ENCODE measurements around the gene DPY19L1.
"Not testable (repeated sequence)": the region's sequence is repeated elsewhere in the genome, so short reads cannot be mapped to it uniquely, and the experiment has no call there.

Gene DPY19L1

DNA sequence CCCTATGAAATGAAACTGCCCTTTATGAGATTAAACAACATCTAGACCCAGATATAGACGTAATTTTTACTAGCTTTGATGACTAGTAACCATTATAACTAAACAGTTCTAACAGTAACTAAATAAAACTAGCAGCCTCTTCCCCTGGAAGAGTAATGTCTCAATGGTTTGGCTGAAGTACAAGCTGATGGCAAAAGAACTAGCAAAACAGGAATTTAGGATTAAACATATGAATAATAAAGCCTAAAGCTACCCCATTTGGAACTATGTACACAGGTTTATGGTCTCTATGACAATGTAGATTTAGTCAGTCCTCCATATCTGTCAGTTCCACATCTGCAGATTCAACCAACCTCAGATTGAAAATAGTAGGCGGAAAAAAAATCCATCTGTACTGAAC, 6.4 kb downstream of the DPY19L1 start:
- no peak for DNase-seq

DNA sequence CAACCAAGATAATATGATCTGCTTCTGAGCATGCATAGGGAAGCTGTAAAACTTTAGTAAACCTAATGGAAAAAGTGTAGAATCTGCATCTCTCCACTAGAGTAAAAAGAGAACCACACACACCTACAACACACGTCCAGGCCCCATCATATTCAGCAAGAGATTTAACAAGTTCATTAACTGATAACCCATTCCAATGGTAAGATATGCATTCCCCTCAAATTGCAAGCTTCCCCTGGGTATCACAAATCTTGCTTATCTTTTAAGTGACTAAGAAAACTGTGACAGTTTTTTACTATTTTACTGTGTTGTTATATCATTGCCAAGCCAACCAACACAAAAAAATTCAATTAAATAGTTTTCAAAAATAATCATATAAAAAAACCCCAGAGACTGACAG, 8.0 kb downstream of the DPY19L1 start:
- DNase-seq: no peak

DNA sequence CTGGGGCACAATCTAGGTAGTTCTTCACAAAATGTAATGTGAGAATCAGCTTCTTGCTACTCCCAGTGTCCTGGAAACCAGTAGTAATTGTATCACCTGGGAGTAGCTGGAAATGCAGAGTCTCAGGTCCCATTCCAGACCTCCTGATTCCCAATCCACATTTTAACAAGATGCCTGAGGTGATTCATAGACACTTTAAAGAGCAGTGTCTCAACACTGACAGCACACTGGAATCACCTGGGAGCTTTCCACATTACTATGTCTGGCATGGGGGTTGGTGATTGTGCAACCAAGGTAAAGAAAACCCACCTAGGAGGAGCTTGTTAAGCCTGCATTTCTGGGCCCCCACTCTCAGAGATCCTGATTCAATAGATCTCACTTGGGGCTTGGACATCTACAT, 11.1 kb downstream of the DPY19L1 start:
- no peak for DNase-seq

DNA sequence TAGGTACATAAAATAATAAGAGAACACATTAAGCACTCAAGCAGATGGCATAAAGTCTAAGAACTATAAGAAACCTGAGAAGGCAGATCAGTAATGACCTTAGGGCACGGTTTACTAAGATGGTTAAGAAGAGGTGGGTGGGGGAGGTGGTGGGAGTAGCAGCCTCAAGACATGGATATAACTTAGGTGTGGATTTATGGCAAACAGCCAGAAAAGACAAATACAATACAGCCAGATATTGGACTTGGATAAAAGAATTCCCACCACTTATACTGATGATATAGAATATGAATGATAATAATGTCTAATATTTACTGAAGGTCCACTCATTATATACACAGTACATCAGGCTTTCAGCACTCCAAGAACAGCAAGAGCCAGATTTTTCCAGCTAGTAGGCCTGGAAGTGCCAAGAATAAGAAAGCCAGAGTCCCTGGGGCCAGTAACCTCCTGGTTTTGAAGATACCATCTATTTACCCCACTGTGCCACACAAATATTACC, 11.9 kb downstream of the DPY19L1 start:
- DNase-seq: peak; percentile 30

DNA sequence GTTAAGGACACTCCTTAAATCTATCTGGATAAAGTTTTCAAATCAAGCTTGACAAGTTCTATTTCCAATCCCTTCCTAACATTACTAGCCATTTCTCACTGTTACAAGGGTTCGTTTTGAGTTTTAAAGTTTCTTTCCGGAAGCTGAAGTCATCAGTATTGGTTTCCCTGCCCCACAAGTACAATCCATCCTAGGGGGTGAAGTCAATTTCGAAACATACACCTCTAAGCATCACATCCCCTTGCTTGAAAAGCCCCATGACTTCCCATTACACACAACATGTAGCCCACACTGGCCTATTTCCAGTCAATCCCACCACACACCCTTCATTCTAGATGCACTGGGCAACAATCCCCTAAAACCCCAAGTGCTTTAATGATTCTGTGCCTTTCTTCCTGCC, 13.0 kb downstream of the DPY19L1 start:
- no peak for DNase-seq

DNA sequence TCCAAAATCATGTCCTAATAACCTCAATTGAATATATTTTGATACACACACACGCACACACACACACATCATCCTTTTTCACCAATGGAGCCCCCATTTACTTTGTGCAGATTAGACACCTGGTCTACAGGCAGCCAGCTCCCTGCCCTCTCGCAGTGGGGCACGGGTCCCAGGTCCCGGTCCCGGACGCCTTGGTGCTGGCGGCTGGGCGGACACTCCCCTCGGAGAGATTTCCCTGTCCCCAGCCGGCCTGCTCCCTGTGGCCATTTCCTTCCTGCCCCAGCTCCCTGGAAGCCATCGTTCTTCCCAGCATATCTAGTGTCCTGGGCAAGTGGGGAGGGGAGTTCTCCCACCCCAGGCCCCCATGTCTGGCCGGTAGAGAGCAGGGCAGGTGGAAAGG, 14.6 kb downstream of the DPY19L1 start:
- no peak for DNase-seq

DNA sequence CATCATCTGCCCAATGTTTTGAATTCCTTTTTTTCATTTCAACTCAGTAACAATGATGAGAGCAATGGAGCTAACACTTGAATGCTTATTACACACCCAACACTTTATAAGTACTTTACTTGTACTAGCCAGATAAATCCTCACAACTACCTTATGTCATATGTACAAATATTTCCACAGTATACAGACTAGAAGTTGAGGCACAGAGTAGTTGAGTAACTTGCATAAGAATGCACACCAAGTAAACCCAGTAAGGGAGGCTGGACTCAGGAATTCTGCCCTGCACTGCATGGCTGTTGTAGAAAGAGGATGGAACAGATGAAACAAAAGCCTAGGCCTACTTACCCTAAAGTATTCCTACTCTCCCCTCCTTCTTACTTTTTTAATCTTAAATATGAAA, 15.8 kb downstream of the DPY19L1 start:
- no peak for DNase-seq

DNA sequence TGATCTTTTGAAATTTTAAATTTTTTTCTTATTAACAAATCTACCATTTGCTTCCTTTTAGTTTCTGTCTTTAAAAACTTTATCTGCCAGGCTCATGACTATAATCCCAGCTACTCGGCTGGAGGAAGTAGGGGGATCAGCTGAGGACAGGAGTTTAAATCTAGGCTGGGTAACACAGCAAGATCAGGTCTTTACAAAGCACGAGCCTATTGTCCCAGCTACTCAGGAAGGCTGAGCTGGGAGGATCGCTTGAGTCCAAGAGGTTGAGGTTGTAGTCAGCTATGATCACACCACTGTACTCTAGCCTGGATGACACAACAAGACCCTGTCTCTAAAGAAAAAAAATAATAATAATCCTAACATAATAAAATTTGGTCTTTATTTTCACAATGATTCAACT, 17.5 kb downstream of the DPY19L1 start:
- no peak for DNase-seq

DNA sequence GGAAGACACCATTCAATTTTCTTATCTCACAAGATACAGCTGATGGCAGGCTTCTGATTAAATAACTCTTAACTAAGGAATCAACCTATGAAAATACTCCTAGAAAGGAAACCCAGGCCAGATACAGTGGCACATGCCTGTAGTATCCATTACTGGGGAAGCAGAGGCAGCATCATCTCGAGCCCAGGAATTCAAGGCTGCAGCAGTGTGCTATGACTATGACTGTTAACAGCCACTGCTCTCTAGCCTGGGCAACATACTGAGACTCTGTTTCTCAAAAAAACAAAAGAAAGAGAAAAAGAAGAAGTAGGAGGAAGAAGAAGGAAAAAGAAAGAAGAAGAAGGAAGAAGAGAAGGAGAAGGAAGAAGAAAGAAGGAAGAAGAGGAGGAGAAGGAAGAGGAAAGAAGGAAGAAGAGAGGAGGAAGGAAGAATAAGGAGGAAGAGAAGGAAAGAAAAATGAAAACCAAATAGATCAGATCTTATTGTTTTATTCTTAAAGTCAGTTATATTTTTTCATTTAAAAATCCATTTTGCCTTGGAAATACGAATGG, 18.0 kb downstream of the DPY19L1 start:
- DNase-seq: no peak

DNA sequence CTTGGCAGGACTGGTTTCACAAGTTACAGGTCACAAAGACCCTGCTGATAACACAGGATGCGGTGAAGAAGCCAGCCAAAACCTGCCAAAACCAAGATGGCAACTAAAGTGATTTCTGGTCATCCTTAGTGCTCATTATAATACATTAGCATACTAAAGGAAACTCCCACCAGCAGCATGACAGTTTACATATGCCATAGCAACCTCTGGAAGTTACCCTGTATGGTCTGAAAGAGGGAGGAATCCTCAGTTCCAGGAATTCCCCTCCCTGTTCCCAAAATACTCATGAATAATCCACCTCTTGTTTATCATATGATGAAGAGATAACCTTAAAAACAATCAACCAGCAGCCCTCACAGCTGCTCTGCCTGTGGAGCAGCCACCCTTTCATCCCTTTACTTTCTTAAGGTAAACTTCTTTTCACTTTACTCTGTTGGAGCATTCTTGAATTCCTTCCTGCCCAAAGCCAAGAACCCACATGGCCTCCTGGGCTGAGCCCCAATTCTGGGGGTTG, 21.9 kb downstream of the DPY19L1 start:
- DNase-seq: no peak

DNA sequence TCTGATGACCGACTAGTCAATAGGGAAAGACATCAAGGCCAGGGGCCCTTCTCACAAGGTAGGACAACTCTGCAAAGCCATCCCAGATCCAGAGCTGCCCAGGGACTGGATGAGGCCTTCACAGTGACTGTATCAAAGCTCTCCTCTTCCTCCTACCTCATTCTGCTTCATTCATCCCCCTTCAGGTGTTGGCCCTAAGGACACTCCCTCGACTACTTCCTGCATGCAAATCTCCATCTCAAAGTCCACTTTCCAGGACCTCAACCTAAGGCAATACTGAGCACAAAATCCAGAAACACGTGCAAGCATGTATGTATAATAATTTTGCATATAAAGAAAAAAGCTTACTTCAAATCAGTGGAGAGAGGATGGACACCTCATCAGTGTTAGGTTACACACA, 25.1 kb downstream of the DPY19L1 start:
- DNase-seq: no peak

DNA sequence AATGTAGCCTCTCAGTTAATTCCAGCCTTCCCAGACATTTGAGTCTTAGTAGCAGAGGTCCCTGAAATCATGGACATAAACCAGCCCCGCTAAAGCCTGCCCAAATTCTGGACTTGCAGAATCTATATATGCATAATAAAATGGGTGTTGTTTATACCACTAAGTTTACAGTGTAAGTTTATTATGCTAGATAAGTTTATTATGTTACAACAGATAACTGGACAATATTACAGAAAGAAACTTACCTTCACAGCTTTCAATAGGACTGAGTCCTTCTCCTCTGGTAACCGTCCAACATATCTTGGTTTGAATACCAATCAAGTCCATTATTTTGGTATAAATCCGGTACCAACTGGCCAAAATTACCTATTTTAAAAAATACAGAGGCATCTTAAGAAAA, 26.2 kb downstream of the DPY19L1 start:
- DNase-seq: no peak

DNA sequence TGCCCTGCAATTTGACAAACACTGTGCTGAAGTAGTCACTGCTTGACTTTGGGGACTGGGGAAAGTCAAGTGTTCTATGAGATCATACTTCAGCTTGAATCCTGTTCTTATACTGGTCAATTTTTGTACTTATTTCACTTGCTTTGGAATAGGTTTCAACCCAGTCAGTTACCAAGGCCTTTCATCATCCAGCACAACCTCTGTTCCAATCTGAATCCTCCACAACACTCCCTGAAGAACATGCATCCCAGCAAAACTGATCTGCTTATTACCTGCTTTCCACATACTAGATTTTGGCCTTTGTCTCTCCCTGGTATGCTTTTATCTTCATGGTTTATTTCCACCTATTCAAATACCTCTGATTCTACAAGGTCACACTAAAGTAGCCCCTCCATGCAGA, 29.5 kb downstream of the DPY19L1 start:
- no peak for DNase-seq

DNA sequence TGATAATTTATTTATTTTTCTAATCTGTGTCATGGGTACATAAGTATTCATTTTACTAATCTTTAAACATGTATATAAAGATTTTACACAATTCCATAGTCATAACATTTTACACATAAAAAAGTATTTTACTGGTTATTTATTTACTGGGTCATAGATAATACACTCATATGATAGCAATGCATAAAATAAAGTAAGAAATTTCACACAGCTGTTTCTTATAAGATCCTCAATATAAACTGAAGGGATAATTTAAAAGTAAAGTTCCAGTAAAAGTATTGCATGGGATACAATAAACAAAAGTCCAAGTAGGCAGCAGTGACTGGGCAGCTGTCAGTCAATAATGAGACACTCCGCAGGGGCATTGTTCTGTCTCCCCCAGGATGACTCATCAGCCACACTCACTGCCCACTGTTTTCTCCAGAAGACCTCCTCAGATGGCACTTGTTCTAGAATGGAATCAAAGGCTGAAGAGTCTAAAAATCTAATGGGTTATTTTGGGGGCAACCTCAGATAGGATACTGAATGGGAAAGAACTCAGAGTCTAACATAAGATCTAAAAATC, 32.7 kb downstream of the DPY19L1 start:
- no peak for DNase-seq

DNA sequence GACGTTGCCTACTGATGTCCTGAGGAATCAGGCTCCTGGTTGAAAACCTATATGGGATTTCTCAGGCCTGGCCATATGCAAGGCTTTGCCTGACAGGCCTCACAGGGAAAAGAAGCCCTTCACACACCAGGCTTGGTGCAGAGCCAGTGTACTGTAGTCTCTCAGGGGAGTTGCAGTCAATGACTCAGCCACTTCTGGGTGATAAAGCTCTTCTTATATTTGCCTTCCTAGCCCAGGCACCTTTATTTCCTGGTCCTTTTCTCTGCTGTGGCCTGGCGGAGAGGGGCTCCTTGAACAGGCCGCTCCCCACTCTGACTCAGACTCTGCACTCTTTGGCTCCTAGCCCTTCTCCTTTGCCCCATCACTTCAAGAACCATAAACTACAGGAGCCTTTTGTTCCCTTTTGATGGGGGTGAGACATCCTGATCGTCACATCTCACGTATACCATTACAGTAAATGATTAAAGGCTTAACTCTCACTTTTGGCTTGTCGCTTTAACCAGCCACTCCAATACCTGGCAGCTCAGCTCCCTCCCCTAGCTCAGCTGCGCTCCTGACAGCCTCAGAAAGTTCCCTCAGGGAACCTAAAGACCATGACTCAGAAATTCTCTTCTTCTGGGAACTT, 33.5 kb downstream of the DPY19L1 start:
- peak; percentile 83 for DNase-seq

DNA sequence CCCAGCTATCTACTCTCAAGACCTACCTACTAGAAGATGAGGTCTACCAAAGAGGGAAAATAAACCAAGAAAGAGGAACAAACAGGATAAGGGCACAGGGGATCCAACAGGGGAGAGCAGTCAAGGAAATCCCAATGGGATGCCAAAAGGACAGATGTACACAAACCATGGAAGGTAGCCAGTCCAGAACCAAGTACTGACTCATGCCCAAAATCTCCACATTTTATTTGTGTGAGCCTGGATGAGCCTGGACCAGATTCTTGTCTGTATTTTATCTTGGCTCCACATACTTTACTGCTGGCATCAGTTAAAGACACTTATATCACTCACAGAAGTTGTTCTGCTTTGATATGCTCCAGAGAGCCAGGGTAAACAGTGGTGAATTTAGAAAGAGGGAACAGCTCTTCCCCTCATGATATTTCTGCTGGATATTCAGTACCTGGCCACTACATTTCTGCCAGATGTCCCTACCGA, 34.1 kb downstream of the DPY19L1 start:
- DNase-seq: not testable (repeated sequence)

DNA sequence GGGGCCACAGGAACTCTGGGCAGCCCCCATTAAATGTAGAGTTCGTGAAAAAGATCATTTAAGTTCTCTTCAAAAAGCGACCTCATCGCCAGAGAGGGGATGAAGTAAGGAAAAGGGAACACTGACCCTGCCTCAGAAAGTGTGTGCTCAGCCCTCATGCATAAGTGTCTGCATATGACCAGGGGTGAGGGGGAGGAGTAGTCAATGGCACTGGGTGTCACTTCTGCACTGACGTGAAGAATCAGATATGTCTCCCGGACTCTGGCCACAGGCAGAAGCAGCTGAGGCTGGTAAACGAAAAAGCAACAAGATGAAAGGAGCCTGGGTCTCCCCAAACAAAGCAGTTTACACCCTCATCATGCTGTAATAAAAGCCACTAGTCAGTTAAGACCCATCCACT, 39.0 kb downstream of the DPY19L1 start:
- not testable (repeated sequence) for DNase-seq

DNA sequence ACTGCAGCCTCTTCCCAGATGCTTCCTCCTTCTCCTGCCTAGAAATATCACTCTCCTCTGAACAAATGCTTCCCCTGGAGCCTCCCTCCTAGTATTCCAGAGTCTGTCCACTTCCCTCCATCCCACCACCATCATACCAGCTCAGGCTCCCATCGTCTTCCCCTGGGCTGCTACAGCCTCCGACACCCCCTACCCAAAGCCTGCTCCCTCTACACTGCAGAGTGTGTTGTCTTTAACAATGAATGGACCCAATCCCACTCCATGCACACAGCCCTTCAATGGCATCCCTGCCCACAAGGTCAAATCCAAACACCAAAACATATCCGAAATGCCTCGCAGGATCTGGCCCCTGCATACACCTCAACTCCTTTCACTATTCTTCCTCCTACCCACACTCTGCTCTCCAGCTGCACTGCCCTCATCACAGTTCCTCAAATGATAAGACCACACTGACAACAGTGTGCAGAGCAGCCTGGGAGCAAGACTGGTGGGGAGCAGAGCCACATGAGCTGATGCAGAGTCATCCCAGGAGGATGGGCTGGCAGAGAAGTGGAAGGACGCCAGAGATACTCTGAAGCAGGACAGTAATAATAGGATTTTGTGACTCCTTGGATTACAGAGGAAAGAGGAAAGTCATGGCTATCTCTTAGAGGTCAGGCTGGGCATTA, 40.7 kb downstream of the DPY19L1 start:
- DNase-seq: not testable (repeated sequence)

DNA sequence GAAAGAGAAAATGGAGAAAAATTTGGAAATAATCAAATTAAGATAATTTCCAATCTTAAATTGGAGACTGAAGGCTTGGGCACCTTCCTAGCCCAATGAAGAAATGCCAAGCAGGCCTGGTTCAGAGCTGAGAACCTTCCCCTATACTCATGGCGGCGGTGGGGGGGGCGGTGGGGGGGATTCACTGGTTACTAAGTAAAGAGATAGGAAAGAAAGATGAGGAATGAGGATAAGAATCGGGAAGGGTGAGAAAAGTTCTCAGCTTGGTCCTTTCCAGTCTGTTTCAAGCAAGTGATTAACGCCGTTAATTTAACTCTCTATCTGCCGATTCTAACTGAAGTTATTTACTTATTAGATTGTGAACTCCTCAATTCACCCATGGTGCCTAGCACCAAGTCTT, 41.5 kb downstream of the DPY19L1 start:
- no peak for DNase-seq

DNA sequence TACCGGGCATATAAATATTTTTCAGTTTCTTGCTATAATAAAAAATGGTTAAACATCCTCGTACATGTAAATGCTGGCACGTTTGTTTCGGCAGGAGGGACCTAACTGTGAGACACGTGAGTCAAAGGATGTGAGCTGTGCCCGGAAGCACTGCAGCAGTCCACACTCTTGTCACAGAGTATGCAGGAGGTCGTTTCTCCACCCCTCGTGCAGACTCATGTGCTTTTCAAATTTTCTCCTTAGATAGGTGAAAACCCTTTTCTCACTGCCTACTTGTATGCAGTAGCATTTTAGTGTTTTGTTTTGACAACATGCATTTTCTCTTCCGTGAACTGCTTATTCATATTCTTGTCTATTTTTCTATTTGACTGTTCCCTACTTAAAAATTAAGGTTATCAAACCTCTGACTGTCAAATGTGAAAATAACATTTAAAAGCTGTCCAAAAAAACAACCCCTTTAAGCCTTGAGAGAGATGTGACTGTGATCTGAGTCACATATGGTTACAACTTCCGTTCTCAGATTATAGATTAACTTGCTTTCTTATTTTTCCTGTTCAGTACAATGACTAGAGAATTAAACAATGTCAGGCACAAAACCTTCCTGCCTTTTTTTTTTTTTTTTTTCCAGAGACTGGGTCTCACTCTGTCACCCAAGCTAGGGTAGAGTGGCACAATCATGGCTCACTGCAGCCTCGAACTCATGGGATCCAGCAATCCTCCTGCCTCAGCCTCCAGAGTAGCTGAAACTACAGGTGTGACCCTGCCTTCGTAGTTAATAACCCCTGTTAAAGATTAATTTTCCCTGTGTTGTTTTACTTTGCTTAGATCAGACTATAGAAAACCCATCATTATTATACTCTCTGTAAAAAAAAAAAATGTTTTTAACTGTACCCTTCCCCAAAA, 45.1 kb downstream of the DPY19L1 start:
- no peak for DNase-seq

DNA sequence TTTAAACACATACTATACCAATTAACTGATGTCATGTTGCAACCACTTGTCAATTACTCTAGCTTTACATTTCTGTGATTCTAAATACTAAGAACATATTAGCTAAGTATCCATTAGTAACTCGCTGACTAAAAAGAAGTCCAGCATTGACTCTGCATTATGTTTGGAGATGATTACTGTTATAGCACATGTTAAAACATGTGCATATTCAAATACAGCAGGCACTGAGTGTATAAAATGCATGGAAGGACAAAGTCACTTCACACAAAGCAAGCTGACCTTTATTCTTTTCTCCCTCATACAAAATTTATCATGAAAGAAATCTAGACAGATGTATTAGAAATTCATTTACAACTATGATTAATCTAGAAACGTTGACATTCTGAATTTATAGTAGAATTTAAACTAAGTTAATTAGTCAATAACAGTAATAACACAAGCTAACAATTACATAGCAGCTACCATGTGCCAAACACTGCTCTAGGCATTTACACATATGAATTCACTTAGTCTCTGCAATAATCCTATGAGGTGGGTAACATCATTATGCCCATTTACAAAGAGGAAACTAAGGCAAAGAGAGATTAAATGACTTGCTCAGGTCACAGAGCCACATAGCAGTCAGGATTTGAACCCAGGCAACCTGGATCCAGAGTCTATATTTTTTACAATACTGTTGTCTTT, 48.7 kb downstream of the DPY19L1 start:
- not testable (repeated sequence) for DNase-seq

DNA sequence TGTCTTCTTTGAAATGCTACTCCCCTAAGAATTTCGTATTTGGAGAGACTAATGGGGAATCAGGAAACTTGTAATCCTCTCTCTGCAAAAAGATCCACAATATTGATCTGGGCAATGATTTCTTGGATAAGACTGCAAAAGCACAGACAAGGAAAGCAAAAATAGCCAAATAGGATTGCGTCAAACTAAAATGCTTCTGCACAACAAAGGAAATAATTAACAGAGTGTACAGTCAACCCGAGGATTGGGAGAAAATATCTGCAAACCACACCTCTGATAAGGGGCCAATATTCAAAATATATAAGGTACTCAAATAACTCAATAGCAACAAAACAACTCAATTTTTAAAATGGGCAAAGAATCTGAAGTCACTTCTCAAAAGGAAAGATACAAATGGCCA, 52.1 kb downstream of the DPY19L1 start:
- not testable (repeated sequence) for DNase-seq
